ENCODE results near the gene PDGFB. TPM values are rescaled to one million over a fixed set of nuclear protein-coding genes. Genes with fewer than 3 reads are reported as not detected.

Gene PDGFB
- total RNA-seq, 1 experiment from 2014 or later = 39.7 TPM

- Histone ChIP-seq H3K4me2 (peak overlapping the region; percentile 74), H3K4me1 (replicated peaks; ENCODE audit: insufficient read depth) (peaks cover 46% of the 10 kb centered on the region), H3K4me3 (no peak overlapping the region), H2AFZ (no peak overlapping the region), H3K9me2 (ENCODE audit: insufficient read depth) (no peaks in the 10 kb centered on the region), H3F3A (ENCODE audit: insufficient read depth, low read depth) (peaks cover 53% of the 10 kb centered on the region; the same call in 1 of the 2 replicates), H3K27ac (no peak overlapping the region), H3K36me3 (ENCODE audit: low read depth) (no peaks in the 10 kb centered on the region), H3K79me2 (ENCODE audit: low read depth) (no peaks in the 10 kb centered on the region), H4K20me1 (ENCODE audit: insufficient read depth) (no peaks in the 10 kb centered on the region), H3K27me3 (ENCODE audit: insufficient read depth, low read depth) (no peaks in the 10 kb centered on the region), H3K9me3 (ENCODE audit: insufficient read depth, low read depth) (no peaks in the 10 kb centered on the region)
- ChIA-PET POLR2A (ENCODE audit: unreplicated experiment) (interaction anchor here (0.8 kb wide), 1 partner anchor 66 kb away, joined by 5 read pairs; no protein-coding TSS in a partner anchor), CTCF (interaction anchor here (0.6 kb wide), 1 partner anchor 12 kb away, joined by 4 read pairs; no protein-coding TSS in a partner anchor)
- no TSS peak for BruUV-seq (replicated peaks)
- TF ChIP-seq, protein P1, sequence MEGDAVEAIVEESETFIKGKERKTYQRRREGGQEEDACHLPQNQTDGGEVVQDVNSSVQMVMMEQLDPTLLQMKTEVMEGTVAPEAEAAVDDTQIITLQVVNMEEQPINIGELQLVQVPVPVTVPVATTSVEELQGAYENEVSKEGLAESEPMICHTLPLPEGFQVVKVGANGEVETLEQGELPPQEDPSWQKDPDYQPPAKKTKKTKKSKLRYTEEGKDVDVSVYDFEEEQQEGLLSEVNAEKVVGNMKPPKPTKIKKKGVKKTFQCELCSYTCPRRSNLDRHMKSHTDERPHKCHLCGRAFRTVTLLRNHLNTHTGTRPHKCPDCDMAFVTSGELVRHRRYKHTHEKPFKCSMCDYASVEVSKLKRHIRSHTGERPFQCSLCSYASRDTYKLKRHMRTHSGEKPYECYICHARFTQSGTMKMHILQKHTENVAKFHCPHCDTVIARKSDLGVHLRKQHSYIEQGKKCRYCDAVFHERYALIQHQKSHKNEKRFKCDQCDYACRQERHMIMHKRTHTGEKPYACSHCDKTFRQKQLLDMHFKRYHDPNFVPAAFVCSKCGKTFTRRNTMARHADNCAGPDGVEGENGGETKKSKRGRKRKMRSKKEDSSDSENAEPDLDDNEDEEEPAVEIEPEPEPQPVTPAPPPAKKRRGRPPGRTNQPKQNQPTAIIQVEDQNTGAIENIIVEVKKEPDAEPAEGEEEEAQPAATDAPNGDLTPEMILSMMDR (conservative IDR thresholded peaks at IDR 0.05) = no peak
- TF ChIP-seq EZH2 (IDR thresholded peaks at IDR 0.05; ENCODE audit: low read depth) = no peak
- peak; percentile 62 to 89 for DNase-seq
- intact Hi-C loops (cut with micrococcal nuclease; ENCODE audit: unreplicated experiment) = no loop called here
These were observed 7.1 kb upstream of the PDGFB start for GRCh38 chr22:39251762-39252460.

GRCh38 chr22:39250838-39251237 lies 6.1 kb upstream of the PDGFB start:
- peaks cover 64% of the 10 kb centered on the region; the same call in 1 of the 2 replicates for H3F3A ChIP-seq (ENCODE audit: insufficient read depth, low read depth)
- TF ChIP-seq, protein P1 (conservative IDR thresholded peaks at IDR 0.05) = no peak
- TF ChIP-seq EZH2 (IDR thresholded peaks at IDR 0.05; ENCODE audit: low read depth) = no peak
- BruUV-seq (replicated peaks) = no TSS peak
- H3K27ac ChIP-seq = no peak overlapping the region
- H3K27me3 ChIP-seq (ENCODE audit: insufficient read depth, low read depth) = no peaks in the 10 kb centered on the region
- ChIA-PET POLR2A (ENCODE audit: unreplicated experiment) (no interaction called here), CTCF (no interaction called here)
- no peaks in the 10 kb centered on the region for H4K20me1 ChIP-seq (ENCODE audit: insufficient read depth)
- intact Hi-C loops (cut with micrococcal nuclease; ENCODE audit: unreplicated experiment) = no loop called here
- H3K4me3 ChIP-seq = no peak overlapping the region
- H3K4me1 ChIP-seq (replicated peaks; ENCODE audit: insufficient read depth) = peaks cover 45% of the 10 kb centered on the region
- H3K9me3 ChIP-seq (ENCODE audit: insufficient read depth, low read depth) = no peaks in the 10 kb centered on the region
- no peak overlapping the region for H3K4me2 ChIP-seq
- H3K79me2 ChIP-seq (ENCODE audit: low read depth) = no peaks in the 10 kb centered on the region
- no peak for DNase-seq
- no peak overlapping the region for H2AFZ ChIP-seq
- H3K9me2 ChIP-seq (ENCODE audit: insufficient read depth) = no peaks in the 10 kb centered on the region
- no peaks in the 10 kb centered on the region for H3K36me3 ChIP-seq (ENCODE audit: low read depth)

DNA sequence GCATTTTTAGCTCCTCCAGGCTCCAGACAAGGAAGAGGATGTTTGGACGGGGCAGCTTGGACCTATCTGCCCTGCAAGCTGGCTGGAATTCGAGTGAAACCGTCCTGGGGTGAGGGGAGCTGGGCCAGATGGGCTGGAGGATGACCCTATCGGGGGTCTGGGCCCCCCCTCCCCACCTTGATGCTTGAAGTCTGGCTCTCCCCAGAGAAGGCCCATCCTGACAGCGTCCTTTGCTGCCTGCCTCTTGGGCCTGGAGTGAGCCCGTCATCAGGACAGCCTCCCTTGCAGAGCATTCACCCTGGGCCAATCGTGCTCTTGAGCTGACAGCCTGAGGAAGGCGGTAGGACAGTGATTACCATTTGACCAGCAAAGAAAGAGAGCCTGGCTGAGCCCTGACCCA lies 5.3 kb upstream of the PDGFB start:
- no peaks in the 10 kb centered on the region for H3K36me3 ChIP-seq (ENCODE audit: low read depth)
- no peaks in the 10 kb centered on the region for H4K20me1 ChIP-seq (ENCODE audit: insufficient read depth)
- no peak for TF ChIP-seq EZH2 (IDR thresholded peaks at IDR 0.05; ENCODE audit: low read depth)
- TF ChIP-seq, protein P1 (conservative IDR thresholded peaks at IDR 0.05) = no peak
- DNase-seq = no peak
- peaks cover 59% of the 10 kb centered on the region; the same call in 1 of the 2 replicates for H3F3A ChIP-seq (ENCODE audit: insufficient read depth, low read depth)
- H3K27me3 ChIP-seq (ENCODE audit: insufficient read depth, low read depth) = no peaks in the 10 kb centered on the region
- H3K4me2 ChIP-seq = no peak overlapping the region
- CTCF ChIA-PET = no interaction called here
- no peak overlapping the region for H3K27ac ChIP-seq
- H3K4me1 ChIP-seq (replicated peaks; ENCODE audit: insufficient read depth) = peaks cover 42% of the 10 kb centered on the region
- BruUV-seq (replicated peaks) = no TSS peak
- H3K9me3 ChIP-seq (ENCODE audit: insufficient read depth, low read depth) = no peaks in the 10 kb centered on the region
- H3K9me2 ChIP-seq (ENCODE audit: insufficient read depth) = no peaks in the 10 kb centered on the region
- POLR2A ChIA-PET (ENCODE audit: unreplicated experiment) = interaction anchor here (0.6 kb wide), 1 partner anchor 267 kb away, joined by 3 read pairs; no protein-coding TSS in a partner anchor
- H3K79me2 ChIP-seq (ENCODE audit: low read depth) = no peaks in the 10 kb centered on the region; the same call in 1 of the 2 replicates
- no peak overlapping the region for H2AFZ ChIP-seq
- H3K4me3 ChIP-seq = no peak overlapping the region
- intact Hi-C loops (cut with micrococcal nuclease; ENCODE audit: unreplicated experiment) = no loop called here
